Endometrial microvascular endothelial cells (primary cell): Measurements from ENCODE around the gene GRIP1. TPM values are rescaled to one million over a fixed set of nuclear protein-coding genes. Genes with fewer than 3 reads are reported as not detected.

Experiments used
- in situ Hi-C: cut with HindIII; loops from 2 replicates; pipeline ENCODE4 v1.10.0; 2017; ENCODE audit warnings: low sequenced_read_pairs, low pct_unique_long_range_greater_than_20kb; ENCODE audit errors: inconsistent ontology term
- total RNA-seq: library from RNA; depleted of rRNA; stranded (reverse); fragments of >200 nt; gene quantifications from one replicate; pipeline ENCODE4 v1.2.3, GENCODE V29; 2015; ENCODE audit errors: inconsistent ontology term

The GRIP1 gene
- total RNA-seq, 1 donor from 2014 or later = not detected

DNA sequence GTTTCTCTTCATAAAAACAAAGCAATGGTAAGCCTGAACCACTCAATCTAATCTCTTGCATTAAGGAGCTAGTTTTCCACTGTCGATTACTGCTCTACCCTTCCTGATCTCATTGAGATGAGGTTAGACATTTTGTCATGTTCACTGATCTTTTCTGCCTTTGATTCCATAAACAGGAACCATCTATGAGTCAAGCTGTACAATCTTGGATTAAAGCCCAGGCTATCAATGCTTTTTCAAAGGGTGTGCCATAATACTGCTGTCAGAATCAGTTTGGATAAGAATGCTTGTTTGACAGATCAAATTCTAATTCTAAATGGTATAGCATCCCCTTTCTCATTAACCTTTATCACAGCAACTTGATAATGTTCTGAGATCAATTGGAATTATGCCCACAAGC, 16.1 kb downstream of the GRIP1 start:
- in situ Hi-C loops = no loop called here

DNA sequence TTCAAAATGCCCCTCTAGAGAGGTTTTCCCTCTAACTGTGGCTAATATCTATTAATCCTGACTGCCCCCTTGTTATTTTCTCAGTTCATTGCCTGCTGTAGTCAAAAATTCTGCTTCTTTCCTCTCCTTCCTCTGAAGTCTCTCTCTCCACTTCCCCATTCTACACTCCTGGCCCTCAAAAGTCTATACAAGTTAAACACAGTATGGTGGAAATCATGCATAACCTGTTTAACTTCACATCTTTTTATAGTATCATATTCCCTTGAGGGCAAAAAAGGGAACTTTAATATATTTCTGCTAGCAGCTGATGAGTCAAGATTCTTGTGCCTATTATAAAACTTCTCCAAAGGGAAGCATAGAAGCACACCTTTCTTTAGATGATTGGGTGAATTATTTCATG, 16.7 kb downstream of the GRIP1 start:
- in situ Hi-C loops = no loop called here

DNA sequence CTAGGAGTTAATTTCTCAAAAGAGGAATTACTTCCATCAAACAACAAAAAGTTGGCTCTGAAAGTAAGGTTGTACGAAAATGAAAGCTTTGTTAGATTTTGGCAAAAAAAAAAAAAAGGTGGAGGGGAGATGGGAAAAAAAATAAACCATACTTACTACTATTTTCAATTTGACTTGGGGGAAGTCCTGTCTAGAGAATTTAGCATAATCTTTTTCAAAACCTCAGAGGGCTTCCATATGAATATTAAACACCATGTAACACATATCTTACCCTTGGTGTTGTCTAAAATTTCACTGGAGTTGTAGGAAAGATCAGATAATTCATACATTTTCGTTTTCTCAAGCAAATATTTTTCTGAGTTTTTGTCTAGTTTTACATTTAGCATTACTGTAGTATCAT, 17.5 kb downstream of the GRIP1 start:
- in situ Hi-C loops = no loop called here

DNA sequence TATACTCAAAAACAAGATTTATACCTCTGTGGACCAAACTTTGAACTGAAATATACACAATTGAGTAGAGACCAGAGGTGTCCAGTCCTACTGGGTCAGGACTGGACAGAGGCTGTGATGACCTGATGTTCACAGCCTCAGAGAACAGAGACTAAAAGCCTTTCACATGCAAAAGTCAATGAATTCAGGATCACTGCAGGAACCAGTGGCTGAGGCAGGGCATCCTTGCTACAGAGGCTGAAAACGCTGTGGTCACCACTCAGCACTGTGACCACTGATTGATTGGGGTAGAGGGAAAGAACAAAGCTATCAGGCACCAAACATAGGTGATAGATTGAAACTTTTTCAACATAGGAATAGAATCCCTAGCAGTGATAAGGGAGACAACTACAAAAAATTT, 25.1 kb downstream of the GRIP1 start:
- in situ Hi-C loops = no loop called here

DNA sequence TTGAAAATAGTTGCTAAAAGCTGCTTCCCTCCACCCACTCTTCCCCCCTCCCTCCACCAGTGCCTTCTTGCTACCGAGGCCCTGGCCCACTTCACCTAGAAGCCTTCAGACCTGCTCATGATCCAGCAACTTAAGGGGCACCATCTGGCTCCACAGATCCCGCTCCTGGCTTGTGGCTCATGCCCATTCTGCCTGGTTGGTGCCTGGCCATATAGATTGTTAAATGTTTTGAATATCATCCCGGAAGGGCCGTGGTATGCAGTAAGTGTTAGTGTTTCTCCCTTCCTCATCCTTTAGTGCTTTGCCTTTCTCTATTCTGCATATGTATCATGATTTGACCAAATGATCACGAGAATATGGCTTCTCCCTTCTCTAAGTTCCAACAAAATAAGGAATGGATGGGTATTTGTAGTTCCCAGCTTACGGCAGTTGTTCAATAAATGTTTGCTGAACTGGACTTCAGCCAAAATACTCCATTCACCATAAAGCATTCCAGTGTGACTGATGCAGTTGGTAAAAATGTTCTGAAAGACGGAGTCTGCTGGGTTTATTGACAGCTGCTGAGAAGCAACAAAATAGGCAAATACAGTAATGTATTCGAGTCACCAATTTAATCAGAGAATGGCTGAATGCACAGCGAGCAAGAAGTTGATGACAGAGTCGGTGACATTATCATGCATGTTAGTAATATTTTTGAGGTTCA, 30.7 kb downstream of the GRIP1 start:
- in situ Hi-C loops = no loop called here

DNA sequence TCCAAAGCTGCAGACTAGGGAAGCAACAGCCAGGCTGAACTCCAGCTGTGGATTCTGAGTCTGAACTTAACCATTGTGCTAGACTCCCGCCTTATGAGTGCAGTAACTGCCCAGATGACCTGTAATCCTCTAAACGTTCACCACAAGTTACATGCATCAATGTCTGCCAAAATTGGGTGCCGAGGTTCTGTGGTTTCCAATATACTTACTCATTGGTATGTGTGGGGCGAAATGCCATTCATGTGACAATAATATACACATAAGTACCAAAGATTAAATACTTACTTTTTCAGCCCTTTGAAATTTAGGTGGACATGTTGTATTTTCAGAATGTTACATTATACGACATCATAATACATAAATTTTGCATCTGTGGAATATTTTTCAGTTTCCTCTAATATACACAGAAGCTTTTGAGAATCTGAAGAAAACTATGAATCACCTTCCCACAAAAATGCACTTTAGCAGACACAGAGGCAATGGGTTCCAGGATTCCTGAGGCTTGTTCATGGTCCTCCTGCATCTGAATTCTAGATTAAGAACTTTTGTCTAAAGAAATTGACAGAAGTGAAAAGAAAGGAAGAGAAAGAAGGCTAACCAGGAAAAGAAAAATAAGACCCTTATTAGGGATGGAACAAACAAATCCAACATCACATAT, 31.7 kb downstream of the GRIP1 start:
- in situ Hi-C loops = no loop called here

DNA sequence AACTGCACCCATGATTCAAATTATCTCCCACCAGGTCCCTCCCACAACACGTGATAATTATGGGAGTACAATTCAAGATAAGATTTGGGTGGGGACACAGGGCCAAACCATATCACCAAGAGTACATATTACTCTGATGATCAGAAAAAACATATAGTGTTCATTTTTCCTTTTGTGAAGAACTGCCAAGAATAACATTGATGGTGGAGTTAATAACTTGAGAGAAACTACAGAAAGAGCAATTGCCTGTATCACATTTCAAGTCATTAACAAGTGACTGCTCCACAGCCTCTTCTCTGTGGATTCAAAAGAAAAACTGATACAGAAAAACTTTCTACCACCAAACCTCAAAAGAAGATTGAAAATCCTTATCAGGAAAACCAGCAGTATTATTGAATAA, 34.7 kb downstream of the GRIP1 start:
- in situ Hi-C loops = no loop called here

DNA sequence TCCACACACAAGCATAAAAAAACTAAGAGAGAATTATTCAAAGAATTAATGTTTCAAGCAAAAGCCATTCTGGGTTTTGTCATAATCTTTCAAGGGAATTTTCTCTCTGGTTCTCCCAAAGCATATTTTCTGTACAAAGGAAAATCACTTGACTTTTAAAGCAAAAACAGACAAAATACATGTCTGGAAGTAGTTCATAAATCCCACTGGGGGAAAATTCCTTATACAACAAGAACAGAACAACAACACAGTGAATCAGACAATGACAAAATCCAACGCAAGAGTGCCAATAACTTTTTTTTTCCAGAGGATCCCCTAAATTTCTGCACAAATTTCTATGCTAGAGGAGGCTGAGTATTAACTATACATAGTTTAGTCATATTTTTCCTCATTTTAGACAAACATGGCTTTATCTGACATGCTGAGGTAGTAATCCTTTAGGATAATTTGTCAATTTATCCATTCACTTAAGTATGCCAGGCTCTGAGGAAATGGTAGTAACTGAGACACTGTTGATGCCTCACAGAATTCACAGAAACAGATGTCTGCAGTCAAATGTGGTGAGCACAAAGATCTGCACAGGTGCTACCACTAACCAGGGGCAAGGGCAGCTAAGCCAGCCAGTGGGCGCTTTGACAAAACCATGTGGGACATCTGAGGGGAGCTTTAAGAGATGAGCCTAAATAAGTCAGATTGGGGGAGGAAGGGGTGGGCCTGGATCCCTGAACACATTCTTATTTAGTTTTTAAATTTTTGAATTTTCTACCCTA, 38.0 kb downstream of the GRIP1 start:
- in situ Hi-C loops = no loop called here

DNA sequence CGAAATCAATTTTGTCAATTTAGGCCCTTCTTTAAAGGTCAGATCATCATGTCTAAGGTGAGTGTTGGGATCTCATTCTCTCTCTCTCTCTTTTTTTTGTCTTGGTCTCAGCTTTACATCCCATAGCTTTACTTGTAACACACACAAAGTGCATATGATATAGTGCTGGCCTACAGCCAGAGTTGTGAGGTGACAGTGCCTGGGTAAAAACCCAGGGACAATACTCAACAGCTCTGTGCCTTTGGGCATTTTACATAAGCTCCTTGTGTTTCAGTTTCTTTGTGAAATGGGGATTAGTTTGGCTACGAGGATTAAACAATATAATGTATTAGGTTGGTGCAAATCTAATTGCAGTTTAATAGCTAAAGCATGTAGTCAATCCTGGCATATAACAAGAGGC, 40.2 kb downstream of the GRIP1 start:
- in situ Hi-C loops = no loop called here

DNA sequence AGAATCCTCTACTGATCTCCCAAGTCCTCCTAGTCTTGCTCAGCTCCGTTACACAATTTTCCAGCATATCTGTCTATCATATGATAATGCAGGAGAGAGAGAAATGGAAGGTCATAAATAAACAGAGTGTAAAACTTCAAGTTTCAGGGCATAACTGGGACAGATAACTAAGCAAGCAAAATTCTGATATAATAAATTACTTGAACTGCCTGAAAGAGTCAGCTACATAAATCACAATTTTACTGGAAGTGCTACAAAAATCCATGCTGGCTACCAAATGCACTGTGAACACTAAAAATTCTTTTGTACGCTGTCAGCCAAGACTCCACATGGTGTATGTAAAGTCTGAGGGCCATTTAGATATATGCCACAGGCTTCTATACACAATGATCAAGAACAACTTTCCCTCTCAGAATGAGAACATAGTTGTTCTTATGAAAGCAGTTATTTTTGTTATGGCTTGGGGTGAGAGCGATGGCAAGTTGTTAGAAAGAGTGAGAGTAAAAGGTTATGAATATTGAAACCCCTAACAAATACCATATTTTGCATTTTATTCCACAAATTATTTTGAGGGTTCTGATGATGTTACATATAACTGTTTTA, 41.1 kb downstream of the GRIP1 start:
- in situ Hi-C loops = no loop called here

DNA sequence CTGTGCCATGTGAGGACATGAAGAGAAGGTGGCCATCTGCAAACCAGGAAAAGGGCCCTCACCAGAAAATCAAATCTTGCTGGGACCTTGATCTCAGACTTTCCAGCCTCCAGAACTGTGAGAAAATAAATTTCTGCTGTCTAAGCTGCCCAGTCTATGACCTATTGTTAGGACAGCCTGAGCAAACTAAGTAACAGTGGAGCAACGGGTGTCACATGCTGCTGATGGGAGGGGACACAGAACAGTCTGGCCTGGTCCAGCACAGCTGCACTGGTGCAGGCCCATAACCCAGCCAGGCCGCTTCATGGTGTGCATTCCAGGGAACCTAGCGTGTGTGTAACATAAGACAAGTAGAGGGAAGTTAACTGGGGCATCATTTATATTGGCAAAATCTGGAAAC, 42.1 kb downstream of the GRIP1 start:
- in situ Hi-C loops = no loop called here

DNA sequence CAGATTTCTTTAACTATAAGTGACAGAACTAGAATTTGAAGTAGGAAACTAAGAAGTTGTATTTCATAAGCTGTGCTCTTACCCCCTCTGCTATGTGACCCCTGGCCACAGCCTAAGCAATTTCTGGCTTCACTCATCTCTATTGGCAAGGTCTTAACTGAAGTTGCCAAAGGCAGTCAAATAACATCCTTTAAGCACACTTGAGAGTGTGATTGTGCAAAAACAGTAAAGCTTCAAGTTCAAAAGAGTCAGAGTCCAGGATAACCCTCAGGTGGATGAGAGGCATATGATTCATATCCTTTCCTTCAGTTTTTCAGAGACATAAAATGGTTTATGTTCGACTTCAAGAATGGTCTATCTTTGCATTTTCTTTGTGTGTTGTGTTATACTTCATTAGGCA, 45.2 kb downstream of the GRIP1 start:
- in situ Hi-C loops = no loop called here

DNA sequence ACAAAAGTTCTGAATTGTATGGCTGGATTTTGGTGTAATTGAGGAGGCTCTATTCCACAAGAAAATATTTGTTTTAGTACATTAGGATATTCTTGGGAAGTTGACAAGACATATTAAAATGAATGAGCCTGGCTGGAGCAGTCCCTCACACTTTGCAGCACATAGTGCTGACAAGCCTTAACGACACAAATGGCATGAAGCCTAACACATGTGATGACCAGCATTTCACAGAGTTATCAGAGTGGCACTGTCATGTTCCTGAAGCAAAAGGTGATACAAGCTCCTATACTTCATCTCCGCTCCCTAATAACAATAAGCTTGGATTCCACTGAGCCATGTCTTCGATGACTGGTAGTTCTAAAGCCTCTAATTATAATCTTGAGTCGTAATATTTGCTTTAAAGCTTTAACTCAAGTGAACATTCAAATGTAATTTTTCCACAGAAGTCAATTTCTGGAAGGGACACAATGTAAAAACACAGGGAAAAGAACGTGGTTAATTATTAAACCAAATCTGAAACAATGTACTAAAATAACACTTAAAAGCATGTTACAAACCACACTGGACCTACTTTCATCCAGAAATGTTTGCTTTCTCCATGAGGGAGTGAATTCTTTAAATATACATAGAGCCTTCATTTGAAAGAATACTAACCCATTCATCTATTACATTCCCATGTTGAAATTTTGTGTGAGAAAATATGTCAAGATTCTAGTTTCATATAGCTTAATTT, 49.6 kb downstream of the GRIP1 start:
- in situ Hi-C loops = no loop called here

DNA sequence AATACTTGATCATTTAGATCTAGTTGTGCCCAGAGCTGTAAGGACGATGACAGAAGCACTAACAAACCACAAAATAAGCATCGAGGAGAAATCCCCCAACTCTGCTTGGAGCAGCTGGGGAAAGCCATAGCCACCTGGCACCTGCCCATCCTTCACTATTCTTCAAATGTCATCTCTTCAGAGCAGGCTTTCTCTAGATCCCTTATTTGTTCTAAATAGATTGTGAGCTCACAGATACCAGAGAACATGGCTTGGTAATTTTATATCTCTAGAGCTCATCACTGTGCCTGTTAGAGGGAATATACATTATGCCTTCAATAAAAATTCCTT, 50.9 kb downstream of the GRIP1 start:
- in situ Hi-C loops = no loop called here

DNA sequence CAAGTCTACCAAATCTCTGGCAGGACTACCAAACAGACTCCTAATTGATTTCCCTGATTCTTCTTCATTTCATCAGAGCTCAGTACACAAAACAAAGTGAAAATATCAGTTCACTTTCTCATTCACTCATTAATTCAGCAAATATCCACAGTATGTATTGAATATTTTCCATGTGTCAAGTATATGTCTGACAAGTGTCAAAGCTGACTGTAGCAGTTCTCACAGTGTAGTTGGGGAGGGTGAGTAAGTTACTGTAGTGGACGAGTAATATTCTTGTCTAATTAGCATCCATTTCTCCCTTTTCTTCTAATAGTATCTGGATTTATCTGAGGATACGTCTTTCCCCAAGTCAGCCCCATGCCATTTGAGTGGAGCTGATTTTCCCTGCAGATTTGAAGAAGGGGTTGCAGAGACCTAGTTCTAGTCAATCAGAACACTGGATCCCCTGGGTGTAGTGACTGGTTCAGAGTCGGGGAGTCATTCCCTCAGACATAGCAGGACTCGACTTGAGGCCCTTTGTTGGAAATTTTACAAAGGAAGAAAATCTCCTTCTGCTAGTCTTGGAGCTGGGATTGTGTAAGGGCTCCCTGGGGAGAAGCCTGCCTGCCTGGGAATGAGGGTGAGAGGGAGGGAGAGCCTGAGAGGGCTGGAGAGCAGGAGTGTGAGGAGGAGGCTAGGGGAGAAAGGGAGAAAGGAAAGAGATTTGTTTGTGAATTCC, 51.4 kb downstream of the GRIP1 start:
- in situ Hi-C loops = no loop called here

DNA sequence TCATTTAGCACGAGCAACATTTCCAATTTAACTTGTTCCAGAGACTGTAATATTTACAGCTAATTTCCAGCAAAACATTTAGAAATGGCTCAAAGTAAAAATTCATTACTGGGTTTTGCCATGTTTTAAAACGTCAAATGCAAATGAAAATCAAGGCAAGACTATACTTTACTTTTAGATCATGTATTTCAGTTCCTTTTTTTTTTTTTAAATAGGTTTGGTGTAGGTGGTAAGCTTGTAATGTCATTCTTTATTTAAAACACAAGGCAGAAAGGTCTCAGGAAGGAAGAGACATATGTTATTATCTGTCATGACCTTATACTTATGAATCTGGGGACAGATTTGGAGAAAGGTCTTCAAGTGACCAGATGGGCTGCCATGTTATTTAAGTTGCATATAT, 54.1 kb downstream of the GRIP1 start:
- in situ Hi-C loops = no loop called here

DNA sequence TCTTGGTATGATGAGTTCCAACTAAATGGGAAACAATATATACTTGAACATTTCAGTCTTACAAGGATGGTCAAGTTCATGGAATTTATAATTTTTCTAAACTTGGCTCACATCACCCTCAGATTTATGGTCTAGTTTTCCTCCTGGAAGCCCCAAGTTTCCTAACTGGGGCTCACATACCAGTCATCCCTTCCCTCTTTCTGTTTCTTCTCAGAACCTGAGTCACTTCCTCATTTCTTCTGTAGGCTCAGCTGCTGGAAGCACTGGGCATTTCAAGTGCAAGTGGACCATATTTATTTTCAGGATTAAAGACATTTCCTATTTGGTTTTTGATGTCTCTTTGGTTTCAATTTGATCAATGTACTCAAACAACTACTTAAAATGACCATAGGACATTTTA, 55.4 kb downstream of the GRIP1 start:
- in situ Hi-C loops = no loop called here

DNA sequence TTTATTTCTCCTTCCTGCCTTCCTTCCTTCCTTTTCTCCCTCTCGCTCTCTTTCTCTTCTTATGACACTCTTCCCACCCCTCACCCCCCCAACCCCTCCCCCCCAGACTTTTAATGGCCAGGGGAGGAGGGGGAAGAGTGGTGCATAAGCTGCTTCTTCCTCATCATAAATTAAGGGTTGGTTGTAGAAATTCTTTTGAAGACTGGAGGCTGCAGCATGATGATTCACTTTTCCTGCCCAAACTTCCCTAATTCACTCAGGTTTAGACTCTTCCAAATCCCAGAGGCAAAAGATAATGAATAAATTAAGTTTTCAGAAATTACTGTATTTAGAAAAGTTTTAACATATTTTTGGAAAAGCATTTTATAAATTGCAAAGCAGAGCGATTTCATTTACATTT, 58.2 kb downstream of the GRIP1 start:
- in situ Hi-C loops = no loop called here

DNA sequence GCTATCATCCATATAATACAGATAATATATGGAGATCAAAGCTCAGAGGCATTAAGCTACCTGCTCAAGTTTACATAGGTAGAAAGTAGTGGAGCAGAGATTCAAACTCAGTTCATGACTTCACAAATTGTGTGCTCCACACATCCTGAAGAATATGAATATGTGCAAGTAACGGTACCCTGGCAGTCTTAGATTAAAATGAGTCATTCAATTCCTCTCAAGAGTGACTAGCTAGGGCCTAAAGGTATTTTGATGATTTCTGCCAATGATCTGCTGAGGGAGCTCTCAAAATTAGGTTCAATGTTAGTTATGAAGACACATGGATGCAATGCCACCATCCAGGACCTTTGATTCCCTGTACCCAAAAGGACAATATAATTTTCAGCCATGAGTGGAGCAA, 58.9 kb downstream of the GRIP1 start:
- in situ Hi-C loops = no loop called here
